Psoas muscle (tissue), 8 donors: ENCODE results near the gene TRIM27. TPM values are rescaled to one million over a fixed set of nuclear protein-coding genes. Genes with fewer than 3 reads are reported as not detected.

ENCODE experiments used
- ATAC-seq, 4 donors: fragments of 200-7000 bp; cut with Tn5 transposase; one replicate each; pipeline ENCODE4 v1.9.1; 2020; ENCODE audit warnings: moderate library complexity in 3 of 4, mild to moderate bottlenecking in 2 of 4
- DNase-seq, 2 donors: peaks; one replicate each; pipeline ENCODE4 v3.0.0-alpha.2; 2020
- H3K27ac ChIP-seq: fragments of 200-600 bp; one replicate; pipeline ENCODE4 v1.8.0; 2022
- H3K27me3 ChIP-seq, 3 donors: fragments of 200-600 bp in 1 of 3; one replicate each; pipeline versions ENCODE4 v1.6.1 to v1.8.0; 2013 to 2022; ENCODE audit warnings: low read length in 2 of 3, mild to moderate bottlenecking in 2 of 3, moderate library complexity in 1 of 3; ENCODE audit not compliant: insufficient read depth in 3 of 3
- H3K36me3 ChIP-seq, 2 donors: fragments of 200-600 bp in 1 of 2; one replicate each; pipeline versions ENCODE4 v1.6.1 to v1.8.0; 2013 to 2022; ENCODE audit warnings: low read depth in 1 of 2, mild to moderate bottlenecking in 1 of 2, moderate library complexity in 1 of 2; ENCODE audit not compliant: insufficient read depth in 1 of 2
- H3K4me1 ChIP-seq: fragments of 200-600 bp; one replicate; pipeline ENCODE4 v1.8.0; 2022
- H3K4me3 ChIP-seq: fragments of 200-600 bp; one replicate; pipeline ENCODE4 v1.8.0; 2022; ENCODE audit warnings: mild to moderate bottlenecking
- H3K9me3 ChIP-seq: fragments of 200-600 bp; one replicate; pipeline ENCODE4 v1.8.0; 2022
- WGBS, 3 donors: extraction: QIAGEN DNeasy Blood & Tissue Kit; methylation state at CpG; one replicate each; pipeline versions ENCODE4 v1.1.6 to v1.1.7; 2013; 5-methylcytosine and 5-hydroxymethylcytosine counted together
- intact Hi-C, 2 donors: fragments of 100-400 bp; cut with DNase I; formaldehyde crosslinking; loops; one replicate each; pipeline versions ENCODE4 v1.11.0 to v1.14.2; 2022
- polyA plus RNA-seq, 3 donors: library from polyadenylated mRNA; stranded (reverse); fragments of 200-250 nt; gene quantifications; one replicate each; pipeline ENCODE4 v1.2.3, GENCODE V29; 2013
- total RNA-seq, 4 donors: library from RNA; stranded (reverse); fragmentation: NEBNext Ultra II Directional in 2 of 4; extraction: Animal tissue kit (Norgen Biotek cat#: 25700) in 2 of 4; gene quantifications; one replicate each; pipeline versions ENCODE4 v1.2.1 to v1.2.4, GENCODE V29; 2021 to 2023
- TF ChIP-seq, protein P1 (sequence below): fragments of 200-600 bp; IDR thresholded peaks from one replicate; pipeline ENCODE4 v1.8.0; 2022; ENCODE audit warnings: antibody characterized with exemption
- donor health status: healthy with polysubstance abuse.
- donor health status: DM: no; HTN: no; CAD: no; lungs with moderate emphysema.
- donor health status: Bipolar disorder and iron deficiency.
- donor health status: healthy.
- donor health status: DM: yes; HTN: yes; CAD: no.
- donor health status: DM: no; HTN: no; CAD: no.
- donor health status: DM: no; HTN: no; CAD: no.
- donor health status: DM: yes; HTN: yes; CAD: no.

The TRIM27 gene
- total and polyA plus RNA-seq, 7 donors, result 15.0 to 42.8 (median 23.7) TPM

DNA sequence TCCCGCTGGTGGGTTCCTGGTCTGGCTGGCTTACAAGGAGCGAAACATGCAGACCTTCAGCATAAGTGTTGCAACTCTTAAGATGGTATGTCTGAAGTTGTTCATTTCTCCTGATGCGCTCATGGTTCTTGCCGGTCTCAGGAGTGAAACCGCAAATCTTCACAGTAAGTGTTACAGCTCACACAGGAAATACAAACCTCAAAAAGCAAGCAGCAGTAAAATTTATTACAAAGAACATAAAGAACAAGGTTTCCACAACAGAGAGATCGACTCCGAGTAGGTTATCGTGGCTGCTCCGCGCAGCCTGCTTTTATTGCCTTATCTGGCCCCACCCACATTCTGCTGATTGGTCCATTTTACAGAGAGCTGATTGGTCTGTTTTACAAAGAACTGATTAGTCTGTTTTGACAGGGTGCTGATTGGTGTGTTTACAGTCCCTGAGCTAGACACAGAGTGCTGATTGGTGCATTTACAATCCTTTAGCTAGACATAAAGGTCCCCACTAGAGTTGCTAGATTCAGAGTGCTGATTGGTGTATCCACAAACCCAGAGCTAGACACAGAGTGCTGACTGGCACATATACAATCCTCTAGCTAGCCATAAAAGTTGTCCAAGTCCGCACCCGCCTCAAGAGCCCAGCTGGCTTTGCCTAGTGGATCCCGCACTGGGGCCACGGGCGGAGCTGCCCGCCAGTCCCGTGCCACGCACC, 39.2 kb downstream of the TRIM27 start:
- Histone ChIP-seq H3K9me3 (no peaks in the 10 kb centered on the region), H3K36me3 (no peaks in the 10 kb centered on the region), H3K27me3 (peaks cover under 1 to 37% (median 7%) of the 10 kb centered on the region in 3 donors), H3K4me1 (no peaks in the 10 kb centered on the region), H3K27ac (no peak overlapping the region), H3K4me3 (no peak overlapping the region)
- TF ChIP-seq, protein P1, sequence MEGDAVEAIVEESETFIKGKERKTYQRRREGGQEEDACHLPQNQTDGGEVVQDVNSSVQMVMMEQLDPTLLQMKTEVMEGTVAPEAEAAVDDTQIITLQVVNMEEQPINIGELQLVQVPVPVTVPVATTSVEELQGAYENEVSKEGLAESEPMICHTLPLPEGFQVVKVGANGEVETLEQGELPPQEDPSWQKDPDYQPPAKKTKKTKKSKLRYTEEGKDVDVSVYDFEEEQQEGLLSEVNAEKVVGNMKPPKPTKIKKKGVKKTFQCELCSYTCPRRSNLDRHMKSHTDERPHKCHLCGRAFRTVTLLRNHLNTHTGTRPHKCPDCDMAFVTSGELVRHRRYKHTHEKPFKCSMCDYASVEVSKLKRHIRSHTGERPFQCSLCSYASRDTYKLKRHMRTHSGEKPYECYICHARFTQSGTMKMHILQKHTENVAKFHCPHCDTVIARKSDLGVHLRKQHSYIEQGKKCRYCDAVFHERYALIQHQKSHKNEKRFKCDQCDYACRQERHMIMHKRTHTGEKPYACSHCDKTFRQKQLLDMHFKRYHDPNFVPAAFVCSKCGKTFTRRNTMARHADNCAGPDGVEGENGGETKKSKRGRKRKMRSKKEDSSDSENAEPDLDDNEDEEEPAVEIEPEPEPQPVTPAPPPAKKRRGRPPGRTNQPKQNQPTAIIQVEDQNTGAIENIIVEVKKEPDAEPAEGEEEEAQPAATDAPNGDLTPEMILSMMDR, result no peak
- ATAC-seq (no peak), DNase-seq (no peak)
- WGBS, 3 donors, result 69 to 75% (median 72%) methylated on average over 14 to 18 of the region's 18 CpGs
- intact Hi-C loops, result no loop called here

DNA sequence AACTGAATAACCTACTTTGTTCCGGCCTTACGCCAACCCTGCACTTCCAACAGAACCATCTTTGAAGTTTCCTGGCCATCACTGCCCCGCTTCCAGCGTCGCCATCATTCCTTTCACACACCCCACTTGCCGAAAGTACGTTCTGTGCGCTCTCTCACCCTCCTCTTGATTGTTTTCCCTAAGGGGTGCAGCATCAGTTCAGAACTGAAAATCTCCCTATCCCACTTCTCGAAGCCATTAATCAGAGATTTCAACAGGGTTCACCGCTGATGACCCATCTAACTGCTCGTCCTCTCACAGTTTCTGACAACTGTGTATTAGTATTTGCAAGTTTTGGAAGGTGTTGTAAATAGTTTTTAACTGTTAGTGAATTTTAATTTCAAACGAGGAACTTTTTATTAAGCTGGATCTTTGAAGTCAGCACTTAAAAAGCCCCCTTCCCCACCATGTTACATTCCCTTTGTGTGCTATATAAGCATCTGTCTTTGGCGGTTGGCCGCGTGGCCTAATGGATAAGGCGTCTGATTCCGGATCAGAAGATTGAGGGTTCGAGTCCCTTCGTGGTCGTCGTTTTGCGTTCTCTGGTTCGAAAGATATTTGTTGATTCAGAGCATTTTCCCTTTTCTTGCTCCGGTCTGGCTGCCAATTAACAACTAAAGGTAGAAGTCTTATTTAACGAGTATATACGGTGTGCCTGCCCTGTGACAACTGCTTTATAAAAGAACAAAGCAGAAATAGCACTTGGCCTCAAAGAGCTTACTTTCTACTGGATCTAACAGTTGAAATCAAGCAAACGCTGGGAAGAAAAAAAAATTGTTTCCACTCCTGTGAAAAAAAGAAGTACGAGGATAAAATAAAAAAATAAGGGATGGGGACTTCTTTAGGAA, 42.6 kb downstream of the TRIM27 start:
- WGBS, 3 donors, result 4 to 5% (median 4%) methylated on average over 28 of the region's 28 CpGs
- H3K9me3 ChIP-seq, result no peaks in the 10 kb centered on the region
- no peak overlapping the region for H3K27ac ChIP-seq
- TF ChIP-seq, protein P1, result no peak
- H3K4me1 ChIP-seq, result no peaks in the 10 kb centered on the region
- intact Hi-C loops, result no loop called here
- no peaks in the 10 kb centered on the region for H3K36me3 ChIP-seq
- peak; percentile 53 to 60 for DNase-seq
- ATAC-seq, result peak in 3 of 4 donors; percentile 39 to 47 (median 44)
- peak overlapping the region; percentile 64 for H3K4me3 ChIP-seq
- peaks cover 2 to 68% (median 7%) of the 10 kb centered on the region in 3 donors for H3K27me3 ChIP-seq

DNA sequence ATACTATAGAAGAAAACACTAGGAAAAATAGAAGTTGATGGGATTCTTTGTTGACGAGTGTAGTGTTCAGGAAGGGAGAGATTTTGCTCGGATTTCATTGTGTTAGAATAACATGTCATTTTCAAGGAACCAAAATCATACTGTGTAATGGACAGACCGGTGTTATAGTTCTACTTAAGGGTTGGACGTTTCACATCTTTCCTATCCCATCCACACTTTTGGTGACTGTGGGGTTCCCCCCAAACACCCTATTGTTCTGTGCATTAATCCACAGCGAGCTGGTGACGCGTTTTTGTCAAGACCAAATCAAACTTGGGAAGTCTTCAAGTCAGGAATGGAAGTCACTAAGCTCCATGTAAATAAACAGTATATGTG, 43.3 kb downstream of the TRIM27 start:
- Histone ChIP-seq H3K27ac (no peak overlapping the region), H3K9me3 (no peaks in the 10 kb centered on the region), H3K4me1 (no peaks in the 10 kb centered on the region), H3K4me3 (peak overlapping the region; percentile 64), H3K36me3 (no peaks in the 10 kb centered on the region), H3K27me3 (peaks cover 2 to 65% (median 7%) of the 10 kb centered on the region in 3 donors)
- intact Hi-C loops, result no loop called here
- no peak for ATAC-seq
- TF ChIP-seq, protein P1, result no peak
- no peak for DNase-seq
- 35 to 40% (median 40%) methylated on average over 7 of the region's 7 CpGs for WGBS, 3 donors

DNA sequence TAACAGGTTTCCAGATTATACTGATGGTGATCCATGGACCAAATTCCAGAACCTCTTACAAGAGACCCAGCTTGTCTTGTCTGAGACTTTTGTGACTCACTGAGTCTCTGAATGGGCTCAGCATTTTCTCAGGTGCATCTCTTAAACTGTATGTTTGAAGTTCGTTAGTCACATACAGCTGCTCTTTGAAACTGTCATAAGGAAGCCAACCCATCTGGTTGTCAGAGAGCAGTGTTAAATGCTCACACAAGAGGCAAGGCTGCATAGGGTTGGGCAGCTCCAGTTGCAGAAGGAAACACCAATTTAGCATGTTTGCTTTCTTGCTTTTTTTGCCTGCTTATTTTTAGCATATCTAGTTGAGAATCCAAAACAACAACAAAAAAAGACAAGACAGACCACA, 47.1 kb downstream of the TRIM27 start:
- intact Hi-C loops, result no loop called here

More for the DNA sequence above, 47.1 kb downstream of the TRIM27 start:
- Histone ChIP-seq H3K27me3 (peaks cover 2 to 60% (median 2%) of the 10 kb centered on the region in 3 donors), H3K36me3 (no peaks in the 10 kb centered on the region), H3K9me3 (no peaks in the 10 kb centered on the region), H3K4me1 (no peaks in the 10 kb centered on the region), H3K4me3 (no peak overlapping the region), H3K27ac (no peak overlapping the region)
- no peak for ATAC-seq
- 44 to 61% (median 52%) methylated on average over 1 of the region's 1 CpG for WGBS, 3 donors
- TF ChIP-seq, protein P1, result no peak
- no peak for DNase-seq
